Measurements from ENCODE around the gene CDKN1A.
"Not testable (repeated sequence)": the region's sequence is repeated elsewhere in the genome, so short reads cannot be mapped to it uniquely, and the experiment has no call there.

Gene CDKN1A

GRCh38 chr6:36722879-36723278 is 44.4 kb downstream of the CDKN1A start:
- DNase-seq = no peak

GRCh38 chr6:36723992-36724391 is 45.5 kb downstream of the CDKN1A start:
- DNase-seq = not testable (repeated sequence)

GRCh38 chr6:36724514-36725390 is 46.2 kb downstream of the CDKN1A start:
- DNase-seq = peak; percentile 29

- DNase-seq = no peak
Observed at GRCh38 chr6:36725581-36725980, 47.1 kb downstream of the CDKN1A start.

GRCh38 chr6:36727505-36728021 is 49.0 kb downstream of the CDKN1A start:
- DNase-seq = peak; percentile 2

GRCh38 chr6:36728289-36729160 is 50.0 kb downstream of the CDKN1A start:
- DNase-seq = no peak

GRCh38 chr6:36729161-36729524 is 50.6 kb downstream of the CDKN1A start:
- no peak for DNase-seq

- no peak for DNase-seq
Observed at GRCh38 chr6:36730424-36731380, 52.2 kb downstream of the CDKN1A start.

- DNase-seq = no peak
Observed at GRCh38 chr6:36731622-36732310, 53.3 kb downstream of the CDKN1A start.

- DNase-seq = no peak
Observed at GRCh38 chr6:36733300-36733699, 54.8 kb downstream of the CDKN1A start.

GRCh38 chr6:36734486-36735060 is 56.1 kb downstream of the CDKN1A start:
- DNase-seq = no peak

- peak; percentile 44 for DNase-seq
Observed at GRCh38 chr6:36735110-36736071, 56.9 kb downstream of the CDKN1A start.
